Measurements from ENCODE around the gene DDB1. TPM values are rescaled to one million over a fixed set of nuclear protein-coding genes. Genes with fewer than 3 reads are reported as not detected.

DDB1 gene
- total and polyA plus RNA-seq, 2 of the 13 experiments (the other 11 are each of a cell fraction or from before 2014, with no cell fraction given): 217 to 266 TPM

- TF ChIP-seq, protein P1, sequence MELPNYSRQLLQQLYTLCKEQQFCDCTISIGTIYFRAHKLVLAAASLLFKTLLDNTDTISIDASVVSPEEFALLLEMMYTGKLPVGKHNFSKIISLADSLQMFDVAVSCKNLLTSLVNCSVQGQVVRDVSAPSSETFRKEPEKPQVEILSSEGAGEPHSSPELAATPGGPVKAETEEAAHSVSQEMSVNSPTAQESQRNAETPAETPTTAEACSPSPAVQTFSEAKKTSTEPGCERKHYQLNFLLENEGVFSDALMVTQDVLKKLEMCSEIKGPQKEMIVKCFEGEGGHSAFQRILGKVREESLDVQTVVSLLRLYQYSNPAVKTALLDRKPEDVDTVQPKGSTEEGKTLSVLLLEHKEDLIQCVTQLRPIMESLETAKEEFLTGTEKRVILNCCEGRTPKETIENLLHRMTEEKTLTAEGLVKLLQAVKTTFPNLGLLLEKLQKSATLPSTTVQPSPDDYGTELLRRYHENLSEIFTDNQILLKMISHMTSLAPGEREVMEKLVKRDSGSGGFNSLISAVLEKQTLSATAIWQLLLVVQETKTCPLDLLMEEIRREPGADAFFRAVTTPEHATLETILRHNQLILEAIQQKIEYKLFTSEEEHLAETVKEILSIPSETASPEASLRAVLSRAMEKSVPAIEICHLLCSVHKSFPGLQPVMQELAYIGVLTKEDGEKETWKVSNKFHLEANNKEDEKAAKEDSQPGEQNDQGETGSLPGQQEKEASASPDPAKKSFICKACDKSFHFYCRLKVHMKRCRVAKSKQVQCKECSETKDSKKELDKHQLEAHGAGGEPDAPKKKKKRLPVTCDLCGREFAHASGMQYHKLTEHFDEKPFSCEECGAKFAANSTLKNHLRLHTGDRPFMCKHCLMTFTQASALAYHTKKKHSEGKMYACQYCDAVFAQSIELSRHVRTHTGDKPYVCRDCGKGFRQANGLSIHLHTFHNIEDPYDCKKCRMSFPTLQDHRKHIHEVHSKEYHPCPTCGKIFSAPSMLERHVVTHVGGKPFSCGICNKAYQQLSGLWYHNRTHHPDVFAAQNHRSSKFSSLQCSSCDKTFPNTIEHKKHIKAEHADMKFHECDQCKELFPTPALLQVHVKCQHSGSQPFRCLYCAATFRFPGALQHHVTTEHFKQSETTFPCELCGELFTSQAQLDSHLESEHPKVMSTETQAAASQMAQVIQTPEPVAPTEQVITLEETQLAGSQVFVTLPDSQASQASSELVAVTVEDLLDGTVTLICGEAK (IDR thresholded peaks at IDR 0.05): no peak
- TF ChIP-seq, protein P1 (CRISPR knock-in tag; IDR thresholded peaks at IDR 0.05): no peak
- no peak for TF ChIP-seq ZSCAN21 (CRISPR knock-in tag; IDR thresholded peaks at IDR 0.05; ENCODE audit: borderline replicate concordance)
Measured at GRCh38 chr11:61279934-61280659, 52.8 kb downstream of the DDB1 start (continued).
